OCI-LY7 (cell line): Measurements from ENCODE around the gene ABCA3.

Experiments
- CTCF ChIP-seq: fragments of 200-600 bp; sonication (generic); conservative IDR thresholded peaks from 2 replicates; pipeline ENCODE4 v1.5.1; 2014; ENCODE audit warnings: mild to moderate bottlenecking, antibody characterized with exemption, low read length, moderate library complexity, mixed read lengths
- EZH2phosphoT487 ChIP-seq: fragments of 200-600 bp; sonication (generic); IDR thresholded peaks from 2 replicates; pipeline ENCODE4 v1.6.1; 2018; ENCODE audit warnings: low read depth, borderline replicate concordance, mild to moderate bottlenecking, mixed run types, antibody characterized with exemption, low read length, moderate library complexity, mixed read lengths

DNA sequence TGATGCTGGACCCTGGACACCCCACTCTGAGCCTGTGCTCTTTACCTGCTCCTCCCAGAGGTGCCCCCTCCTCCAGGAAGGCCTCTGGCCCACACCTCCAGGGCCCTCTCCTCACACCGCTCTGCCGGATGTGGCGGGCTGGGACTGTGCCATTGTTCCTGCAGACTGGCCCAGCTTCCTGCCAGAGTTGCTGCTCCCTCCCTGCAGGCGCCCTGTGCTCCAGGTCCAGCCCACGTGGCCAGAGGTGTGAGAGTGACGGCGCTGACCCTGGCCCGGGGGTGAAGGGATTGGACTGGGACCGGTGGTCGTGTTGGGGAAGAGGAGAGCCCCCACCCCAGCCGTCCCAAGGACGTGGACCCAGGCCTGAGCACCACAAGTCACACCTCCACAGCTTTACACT, 111.4 kb downstream of the ABCA3 start:
- TF ChIP-seq CTCF (no peak), EZH2phosphoT487 (no peak)
